Left renal pelvis (tissue), 4 donors: Measurements from ENCODE around the gene TBC1D12. TPM values are rescaled to one million over a fixed set of nuclear protein-coding genes. Genes with fewer than 3 reads are reported as not detected.
"Not testable (repeated sequence)": the region's sequence is repeated elsewhere in the genome, so short reads cannot be mapped to it uniquely, and the experiment has no call there.

ENCODE experiments used
- DNase-seq, 4 donors: peaks; one replicate each; pipeline ENCODE4 v3.0.0-alpha.2; 2013; ENCODE audit warnings: low read depth in 4 of 4, low spot score in 3 of 4
- polyA plus RNA-seq, 4 donors: library from polyadenylated mRNA; unstranded; fragments of 120-200 nt; gene quantifications; one replicate each; pipeline ENCODE4 v1.2.1, GENCODE V29; 2013; ENCODE audit not compliant: insufficient read length in 4 of 4

Gene TBC1D12
- polyA plus RNA-seq = 10 to 100 TPM; 18.4 to 24.9 (median 21.6) TPM

- peak; percentile 89 to 91 (median 90) for DNase-seq
Measured at GRCh38 chr10:94402204-94402842, at the start of gene TBC1D12. TBC1D12 (plus strand) TSS chr10:94402541; CDS start chr10:94402614, 73 bp downstream.

DNA sequence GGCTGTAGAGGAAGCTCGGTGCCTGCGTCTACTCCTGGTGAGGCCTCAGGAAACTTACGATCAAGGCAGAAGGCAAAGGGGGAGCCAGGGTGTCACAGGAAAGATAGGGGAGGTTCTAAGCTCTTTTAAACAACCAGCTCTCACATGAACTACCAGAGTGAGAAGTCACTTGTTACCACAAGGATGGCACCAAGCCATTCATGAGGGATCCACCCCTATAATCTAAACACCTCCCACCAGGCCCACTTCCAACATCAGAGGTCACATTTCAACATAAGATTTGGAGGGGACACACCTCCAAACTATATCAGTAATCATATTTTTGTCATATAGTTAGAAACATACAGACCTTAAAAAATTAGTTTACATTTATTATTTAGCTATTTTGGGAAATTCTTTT lies 49.0 kb upstream of the TBC1D12 start:
- DNase-seq = no peak

DNA sequence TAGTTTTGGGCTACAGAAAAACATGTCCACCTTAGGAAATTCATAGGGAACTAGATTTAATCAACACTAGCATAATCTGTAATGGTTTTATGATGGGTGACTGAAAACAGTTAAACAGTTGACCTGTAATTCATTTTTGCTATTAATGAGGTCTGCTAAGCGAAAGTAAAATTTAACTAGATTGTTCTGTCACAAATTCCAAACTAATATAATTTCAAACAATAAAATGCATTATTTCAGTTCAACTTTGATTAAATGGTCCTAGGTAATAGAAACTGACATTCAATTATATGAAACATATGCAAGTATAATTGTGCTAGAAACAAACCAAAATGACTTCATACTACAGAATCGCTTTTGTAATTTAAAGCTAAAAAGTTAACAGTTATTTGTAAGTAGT lies 46.5 kb upstream of the TBC1D12 start:
- no peak for DNase-seq

- no peak for DNase-seq
Measured at GRCh38 chr10:94357193-94357592, 45.1 kb upstream of the TBC1D12 start.

DNA sequence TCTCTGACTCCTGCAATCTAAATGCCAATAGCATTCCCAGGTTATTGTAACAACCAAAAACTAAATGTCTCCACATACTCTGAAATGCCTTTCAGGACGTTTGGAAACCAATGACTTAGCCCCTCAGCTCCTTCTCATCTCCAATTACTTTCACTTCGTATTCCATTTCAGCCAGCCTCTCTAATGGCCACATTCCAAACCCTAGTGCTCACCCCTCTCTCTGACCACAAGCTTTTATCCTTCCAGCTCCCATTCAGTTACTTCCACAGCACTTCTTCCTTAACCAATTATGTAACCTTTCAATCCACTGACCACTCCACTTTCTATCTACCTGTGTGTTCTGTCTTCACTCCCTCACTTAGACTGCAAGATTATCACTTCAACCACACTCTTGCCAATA lies 43.9 kb upstream of the TBC1D12 start:
- no peak for DNase-seq

DNA sequence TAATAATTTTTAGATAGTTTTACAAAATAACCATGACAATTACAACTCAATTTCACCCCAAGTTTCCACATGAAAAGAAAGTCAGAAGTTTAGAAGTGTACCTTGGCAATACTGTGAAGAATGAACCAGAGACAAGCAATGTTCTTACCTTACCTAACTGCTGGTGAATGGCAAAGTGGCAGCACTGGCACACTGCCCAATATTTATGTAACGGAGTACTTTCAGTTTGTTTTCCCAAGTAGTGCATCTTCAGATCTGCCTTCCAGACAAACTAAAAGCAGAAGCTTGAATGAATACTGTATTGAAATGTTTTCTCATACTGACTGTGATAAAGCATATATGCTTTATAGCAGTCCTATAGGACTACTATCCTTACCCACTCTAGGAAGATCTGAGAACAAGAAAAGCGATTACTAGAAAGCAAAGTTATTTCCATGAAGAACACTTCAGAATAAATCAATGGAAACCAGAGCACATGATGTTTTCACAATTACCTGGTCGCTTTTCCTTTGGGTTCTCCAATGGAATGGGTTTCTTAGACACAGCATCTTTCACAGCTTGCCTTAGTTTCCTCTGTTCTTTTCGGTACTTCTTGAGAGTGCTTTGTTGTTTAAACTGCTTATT lies 41.1 kb upstream of the TBC1D12 start:
- no peak for DNase-seq

DNA sequence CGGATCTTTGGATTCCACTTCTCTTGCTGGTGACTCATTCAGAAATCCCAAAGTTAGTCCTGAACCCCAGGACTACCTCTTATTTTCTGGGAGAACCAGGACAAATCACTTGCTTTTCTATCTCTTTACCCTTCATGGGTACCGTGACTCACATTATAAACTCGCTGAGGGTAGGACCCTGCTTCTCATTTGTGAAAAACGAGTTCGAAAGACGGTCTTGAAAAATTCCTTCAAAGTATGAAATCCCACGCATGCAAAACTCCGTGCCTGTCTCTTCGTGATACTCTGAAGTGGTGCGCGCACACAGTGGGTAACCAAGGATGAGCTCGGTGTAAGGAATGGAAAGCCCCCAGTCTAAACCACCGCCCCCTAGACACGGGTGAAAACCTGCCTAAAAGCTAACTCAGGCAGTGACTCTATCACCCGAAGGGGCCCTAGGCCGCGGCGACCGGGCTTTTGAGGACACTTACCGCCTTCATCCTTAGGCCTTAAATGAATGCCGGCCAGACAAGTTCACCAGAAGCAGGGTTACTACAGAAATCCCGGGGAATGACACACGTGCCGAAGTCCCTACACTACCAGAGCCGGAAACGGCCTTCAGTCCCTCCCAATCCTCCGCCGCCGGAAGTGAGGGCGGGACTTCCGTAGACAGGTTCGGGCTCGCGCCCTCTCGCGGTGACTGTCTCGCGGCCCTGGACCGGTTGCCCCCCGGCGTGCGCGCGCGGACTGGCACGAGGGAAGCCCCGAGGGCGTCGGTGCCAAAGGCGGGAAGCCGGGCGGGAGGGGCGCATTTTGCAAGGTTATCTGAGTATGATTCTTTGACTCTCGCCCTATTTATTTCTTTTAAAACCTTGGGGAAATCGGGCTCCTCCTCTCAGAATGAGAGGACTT lies 39.7 kb upstream of the TBC1D12 start, which contains the start of gene NOC3L:
Gene NOC3L (minus strand): TSS at position 580 of the 891 bp plus-strand sequence. CDS start 101 bp downstream, at position 479.
- peak; percentile 83 to 91 (median 87) for DNase-seq

GRCh38 chr10:94363251-94363565 lies 39.1 kb upstream of the TBC1D12 start:
- DNase-seq = no peak

DNA sequence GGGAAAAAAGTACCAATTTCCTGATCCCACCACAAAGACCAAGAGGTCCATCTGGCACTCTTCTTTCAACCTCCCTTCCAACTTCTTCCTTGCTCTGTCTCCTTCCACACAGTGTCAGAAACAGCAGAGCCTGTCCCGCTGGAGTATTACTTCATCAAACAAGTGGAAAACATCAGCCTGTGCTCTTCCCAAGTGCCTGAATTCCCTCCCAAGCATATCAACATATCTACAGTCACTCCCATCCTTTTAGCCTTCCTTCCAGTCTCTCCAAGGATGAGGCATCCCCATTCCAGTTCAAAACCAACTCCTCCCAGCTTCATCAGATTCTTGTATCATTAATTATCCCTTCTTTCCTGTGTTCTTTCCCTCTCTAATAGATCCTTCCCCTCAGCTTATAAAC lies 37.9 kb upstream of the TBC1D12 start:
- DNase-seq = no peak

GRCh38 chr10:94366382-94366781 lies 36.0 kb upstream of the TBC1D12 start:
- DNase-seq = no peak

GRCh38 chr10:94370501-94370900 lies 31.8 kb upstream of the TBC1D12 start:
- DNase-seq = no peak

DNA sequence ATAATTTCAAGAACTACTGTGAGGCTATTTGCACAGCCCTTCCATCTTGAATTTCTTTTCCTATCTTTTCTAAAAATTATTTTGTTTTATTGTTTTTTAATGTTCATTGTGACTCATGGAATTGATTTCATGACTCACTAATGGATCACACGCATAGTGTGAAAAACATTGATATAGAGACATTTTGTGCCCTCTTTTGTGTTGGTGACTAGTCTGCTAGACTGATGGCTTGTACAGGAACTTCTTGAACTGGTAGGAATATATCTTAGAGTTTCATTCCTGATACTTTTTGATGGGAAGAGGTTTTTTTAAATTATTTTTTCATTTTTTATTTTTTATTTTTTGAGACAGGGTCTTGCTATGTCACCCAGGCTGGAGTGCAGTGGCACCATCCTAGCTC lies 27.0 kb upstream of the TBC1D12 start:
- DNase-seq = no peak

DNA sequence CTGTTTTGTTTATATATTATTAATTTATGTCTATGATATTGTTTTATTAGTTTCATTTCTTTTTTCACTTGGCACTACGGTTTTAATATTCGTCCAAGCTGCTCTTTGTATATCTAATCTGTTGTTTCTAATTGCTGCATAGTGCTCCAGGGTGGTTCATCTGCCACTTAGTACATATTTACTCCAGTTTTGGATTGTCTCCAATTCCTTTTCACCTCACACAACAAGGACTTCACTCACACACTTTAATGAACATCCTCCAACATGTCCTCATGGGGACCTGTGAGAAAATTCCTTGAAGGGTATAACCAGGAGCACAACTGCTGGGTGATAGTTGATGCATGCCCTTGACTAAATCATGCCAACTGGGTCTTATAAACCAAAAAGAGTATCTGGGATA lies 25.5 kb upstream of the TBC1D12 start:
- no peak for DNase-seq

- DNase-seq = no peak
Measured at GRCh38 chr10:94383530-94383929, 18.8 kb upstream of the TBC1D12 start.

DNA sequence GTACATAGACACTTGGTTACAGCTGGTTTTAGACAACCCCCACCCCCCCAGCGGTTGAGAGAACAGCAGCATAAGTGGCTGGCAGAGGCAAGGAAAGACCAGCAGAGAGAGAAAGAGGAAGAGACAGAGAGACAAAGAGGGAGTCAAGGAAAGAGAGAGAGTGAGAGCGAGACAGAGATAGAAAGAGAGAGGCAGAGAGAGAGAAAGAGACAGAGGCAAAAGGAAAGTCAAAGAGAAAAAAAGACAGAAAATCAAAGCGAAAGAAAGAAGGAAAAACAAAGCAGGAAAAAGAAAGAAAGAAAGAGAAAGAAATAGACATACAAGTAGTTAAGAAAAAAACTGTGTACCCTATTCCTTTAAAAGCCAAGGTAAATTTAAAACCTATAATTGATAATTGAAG lies 16.6 kb upstream of the TBC1D12 start:
- not testable (repeated sequence) for DNase-seq

GRCh38 chr10:94392117-94392516 lies 10.2 kb upstream of the TBC1D12 start:
- DNase-seq = not testable (repeated sequence)

- no peak for DNase-seq
Measured at GRCh38 chr10:94397549-94398370, 4.6 kb upstream of the TBC1D12 start.

GRCh38 chr10:94398762-94399161 lies 3.6 kb upstream of the TBC1D12 start:
- no peak for DNase-seq

DNA sequence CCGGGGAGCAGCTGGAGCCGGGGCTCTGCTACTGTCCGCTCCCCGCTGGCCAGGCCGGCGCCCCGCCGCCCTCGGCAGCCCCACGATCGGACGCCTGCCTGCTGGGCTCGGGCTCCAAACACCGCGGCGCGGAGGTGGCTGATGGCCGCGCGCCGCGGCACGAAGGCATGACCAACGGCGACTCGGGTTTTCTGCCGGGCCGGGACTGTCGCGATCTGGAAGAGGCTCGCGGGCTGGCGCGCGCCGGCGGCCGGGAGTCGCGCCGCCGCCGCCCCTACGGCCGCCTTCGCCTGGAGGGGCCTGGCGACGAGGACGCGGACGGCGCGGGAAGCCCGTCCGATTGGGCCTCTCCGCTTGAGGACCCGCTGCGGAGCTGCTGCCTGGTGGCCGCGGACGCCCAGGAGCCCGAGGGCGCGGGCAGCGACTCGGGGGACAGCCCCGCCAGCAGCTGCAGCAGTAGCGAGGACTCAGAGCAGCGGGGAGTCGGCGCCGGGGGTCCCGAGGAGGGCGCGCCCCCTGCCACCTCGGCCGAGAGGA lies 570 bp downstream of the TBC1D12 start:
- DNase-seq = peak in 2 of 4 donors; percentile 26 to 33
